ENCODE results near the gene DAPK1. TPM values are rescaled to one million over a fixed set of nuclear protein-coding genes. Genes with fewer than 3 reads are reported as not detected.
"Not testable (repeated sequence)": the region's sequence is repeated elsewhere in the genome, so short reads cannot be mapped to it uniquely, and the experiment has no call there.

The DAPK1 gene
- polyA plus RNA-seq, 1 experiment, result 5.4 TPM

DNA sequence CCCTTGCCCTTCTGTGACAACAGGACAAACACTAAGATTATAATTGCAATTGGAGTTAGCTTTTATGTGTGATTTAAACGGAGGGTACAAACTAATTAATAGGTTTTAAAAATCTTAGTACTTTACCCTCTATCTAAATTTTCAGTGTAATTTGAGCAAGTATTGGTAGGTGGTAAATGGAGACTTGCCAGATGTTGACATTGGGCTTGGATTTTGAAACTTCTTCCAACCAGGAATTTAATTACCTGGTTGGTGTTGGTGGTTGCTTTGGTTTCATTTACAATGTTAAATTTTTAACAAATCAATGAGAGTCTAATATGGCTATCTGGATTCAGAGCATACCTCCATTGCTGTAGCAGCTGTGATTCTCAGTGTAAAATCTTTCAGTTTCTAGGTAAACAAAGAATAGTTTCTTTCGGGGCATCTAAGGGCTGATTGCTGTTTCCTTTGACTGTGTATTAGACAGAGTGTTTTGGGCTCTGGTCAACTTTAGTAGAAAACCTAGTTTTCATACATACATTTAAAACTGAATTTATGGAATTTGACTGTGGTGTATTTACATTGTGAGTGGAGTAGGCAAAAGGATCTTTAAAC lies 1.9 kb downstream of the DAPK1 start:
- Histone ChIP-seq H3K36me3 (ENCODE audit: control insufficient read depth, insufficient read depth, low read length) (no peaks in the 10 kb centered on the region), H3K27me3 (ENCODE audit: control insufficient read depth, insufficient read depth, low read length) (peaks cover 10% of the 10 kb centered on the region; the same call in 1 of the 2 replicates), H3K4me3 (ENCODE audit: low read depth, low read length) (no peak overlapping the region; the same call in 1 of the 2 replicates)
- DNase-seq (ENCODE audit: low read depth), result no peak
- ChIA-PET CTCF (interaction anchor here (0.5 to 0.9 kb wide), 3 partner anchors 103 to 155 kb away, joined by 3 to 4 read pairs (median 3); no protein-coding TSS in a partner anchor), POLR2A (no interaction called here)
- TF ChIP-seq, protein P1, sequence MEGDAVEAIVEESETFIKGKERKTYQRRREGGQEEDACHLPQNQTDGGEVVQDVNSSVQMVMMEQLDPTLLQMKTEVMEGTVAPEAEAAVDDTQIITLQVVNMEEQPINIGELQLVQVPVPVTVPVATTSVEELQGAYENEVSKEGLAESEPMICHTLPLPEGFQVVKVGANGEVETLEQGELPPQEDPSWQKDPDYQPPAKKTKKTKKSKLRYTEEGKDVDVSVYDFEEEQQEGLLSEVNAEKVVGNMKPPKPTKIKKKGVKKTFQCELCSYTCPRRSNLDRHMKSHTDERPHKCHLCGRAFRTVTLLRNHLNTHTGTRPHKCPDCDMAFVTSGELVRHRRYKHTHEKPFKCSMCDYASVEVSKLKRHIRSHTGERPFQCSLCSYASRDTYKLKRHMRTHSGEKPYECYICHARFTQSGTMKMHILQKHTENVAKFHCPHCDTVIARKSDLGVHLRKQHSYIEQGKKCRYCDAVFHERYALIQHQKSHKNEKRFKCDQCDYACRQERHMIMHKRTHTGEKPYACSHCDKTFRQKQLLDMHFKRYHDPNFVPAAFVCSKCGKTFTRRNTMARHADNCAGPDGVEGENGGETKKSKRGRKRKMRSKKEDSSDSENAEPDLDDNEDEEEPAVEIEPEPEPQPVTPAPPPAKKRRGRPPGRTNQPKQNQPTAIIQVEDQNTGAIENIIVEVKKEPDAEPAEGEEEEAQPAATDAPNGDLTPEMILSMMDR (IDR thresholded peaks at IDR 0.05; ENCODE audit: insufficient read depth, low read depth, low read length), result no peak

DNA sequence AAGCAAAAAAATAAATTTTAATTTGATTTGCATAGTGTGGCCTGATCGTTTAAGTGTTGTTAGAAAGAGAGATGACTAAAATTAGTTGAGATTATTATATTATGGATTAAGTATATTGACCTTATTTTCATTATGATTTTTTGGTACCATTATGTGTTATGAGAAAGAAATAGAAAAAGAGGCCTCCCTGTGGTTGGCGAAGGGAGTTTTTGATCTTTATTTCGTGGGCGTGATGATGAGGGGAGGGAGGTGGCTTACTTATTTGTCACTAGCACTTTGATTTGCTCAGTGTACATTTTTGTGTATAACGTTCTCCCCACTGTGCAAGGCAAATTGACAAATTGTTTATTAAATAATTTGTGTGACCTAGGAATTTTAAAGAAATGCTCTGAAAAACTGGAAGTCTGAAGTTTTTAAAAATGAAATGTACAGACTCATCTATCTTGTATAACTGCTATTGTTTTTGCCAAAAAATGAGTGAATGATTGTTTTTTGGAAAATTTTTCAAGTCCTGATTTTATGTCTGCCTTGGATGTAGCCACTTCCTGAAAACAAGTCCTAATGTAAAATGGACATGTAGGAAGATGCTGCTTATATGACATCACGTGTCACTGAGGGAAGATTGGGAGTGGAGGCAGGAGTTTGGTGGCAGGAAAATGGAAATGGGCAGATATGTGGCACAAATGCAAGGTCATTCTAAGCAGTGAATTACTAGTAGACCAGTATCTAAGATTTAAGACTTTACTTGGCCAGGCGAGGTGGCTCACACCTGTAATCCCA lies 3.0 kb downstream of the DAPK1 start:
- no peaks in the 10 kb centered on the region for H3K36me3 ChIP-seq (ENCODE audit: control insufficient read depth, insufficient read depth, low read length)
- no peak overlapping the region for H3K4me3 ChIP-seq (ENCODE audit: low read depth, low read length)
- DNase-seq (ENCODE audit: low read depth), result no peak
- peaks cover 9% of the 10 kb centered on the region; the same call in 1 of the 2 replicates for H3K27me3 ChIP-seq (ENCODE audit: control insufficient read depth, insufficient read depth, low read length)
- TF ChIP-seq, protein P1 (IDR thresholded peaks at IDR 0.05; ENCODE audit: insufficient read depth, low read depth, low read length), result no peak
- POLR2A ChIA-PET, result no interaction called here
- CTCF ChIA-PET, result interaction anchor here (0.7 to 0.9 kb wide), 2 partner anchors 101 to 117 kb away, joined by 3 read pairs; no protein-coding TSS in a partner anchor

DNA sequence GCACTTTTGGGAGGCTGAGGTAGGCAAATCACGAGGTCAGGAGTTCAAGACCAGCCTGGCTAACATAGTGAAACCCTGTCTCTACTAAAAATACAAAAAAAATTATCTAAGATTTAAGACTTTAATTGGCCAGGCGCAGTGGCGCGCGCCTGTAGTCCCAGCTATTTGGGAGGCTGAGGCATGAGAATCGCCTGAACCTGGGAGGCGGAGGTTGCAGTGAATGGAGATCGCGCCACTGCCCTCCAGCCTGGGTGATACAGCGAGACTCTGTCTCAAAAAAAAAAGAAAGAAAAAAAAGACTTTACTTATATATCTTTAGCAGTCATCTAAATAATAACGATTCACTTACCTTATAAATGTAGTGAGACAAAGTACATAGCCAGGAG lies 3.6 kb downstream of the DAPK1 start:
- CTCF ChIA-PET; POLR2A ChIA-PET; H3K36me3 ChIP-seq (ENCODE audit: control insufficient read depth, insufficient read depth, low read length); DNase-seq (ENCODE audit: low read depth); H3K27me3 ChIP-seq (ENCODE audit: control insufficient read depth, insufficient read depth, low read length); H3K4me3 ChIP-seq (ENCODE audit: low read depth, low read length): not testable (repeated sequence)

DNA sequence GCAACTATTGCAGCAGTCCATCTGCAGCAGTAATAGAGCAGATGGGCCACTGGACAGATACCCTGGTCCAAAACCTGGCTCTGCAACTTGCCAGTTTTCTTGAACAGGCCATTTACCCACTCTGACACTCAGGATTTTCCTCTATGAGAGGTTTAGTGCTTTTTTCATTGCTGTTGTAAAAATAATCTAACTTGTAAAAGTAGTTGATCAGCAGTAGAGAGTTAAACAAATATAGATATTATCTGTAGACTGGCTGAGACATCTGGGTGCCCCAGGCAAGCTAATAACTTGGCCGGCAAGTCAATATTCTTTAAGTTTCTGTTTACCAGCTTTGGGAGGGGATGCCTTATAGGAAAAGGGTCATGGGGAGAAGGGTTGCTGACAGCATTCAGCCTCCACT lies 4.1 kb downstream of the DAPK1 start:
- no peaks in the 10 kb centered on the region for H3K36me3 ChIP-seq (ENCODE audit: control insufficient read depth, insufficient read depth, low read length)
- TF ChIP-seq, protein P1 (IDR thresholded peaks at IDR 0.05; ENCODE audit: insufficient read depth, low read depth, low read length), result no peak
- ChIA-PET CTCF (no interaction called here), POLR2A (no interaction called here)
- H3K27me3 ChIP-seq (ENCODE audit: control insufficient read depth, insufficient read depth, low read length), result peaks cover 6% of the 10 kb centered on the region; the same call in 1 of the 2 replicates
- no peak for DNase-seq (ENCODE audit: low read depth)
- no peak overlapping the region for H3K4me3 ChIP-seq (ENCODE audit: low read depth, low read length)

DNA sequence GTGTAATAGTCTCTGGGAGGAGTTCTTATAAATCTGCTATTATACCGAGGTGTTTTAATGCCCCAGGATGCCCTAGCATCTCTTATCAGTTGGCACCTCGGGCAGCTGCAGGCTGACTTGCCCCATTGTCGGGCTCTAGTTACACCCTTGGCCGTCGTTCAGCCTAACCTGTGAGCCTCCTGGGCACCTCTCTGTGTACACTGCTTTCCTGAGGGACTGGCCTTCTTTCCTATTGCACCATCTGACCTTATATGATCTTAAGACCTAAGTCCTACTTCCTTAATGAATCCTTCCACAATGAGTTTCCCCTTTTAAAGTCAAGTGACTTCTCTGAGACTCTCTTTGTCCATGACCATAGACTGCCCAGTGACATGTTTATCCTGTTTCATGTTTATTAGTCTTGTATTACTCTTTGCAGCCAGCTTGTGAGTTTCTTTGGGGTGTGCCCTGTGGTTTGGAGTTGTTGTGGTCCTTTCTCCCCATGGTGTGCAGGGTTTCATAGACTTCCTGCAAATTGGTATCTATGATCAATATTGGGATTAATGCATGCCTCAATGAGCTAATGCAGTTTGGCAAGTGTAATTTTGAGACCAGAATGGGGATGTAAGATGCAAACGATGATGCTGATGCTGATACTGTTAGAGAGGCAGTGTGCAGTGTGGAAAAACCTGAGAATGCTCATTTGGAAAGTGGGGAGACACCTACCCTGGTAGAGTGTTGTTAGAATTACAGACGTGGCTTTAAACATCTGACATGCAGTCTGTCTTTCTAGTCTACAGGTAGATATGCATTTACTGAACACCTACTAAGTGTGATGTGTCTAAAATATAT lies 4.9 kb downstream of the DAPK1 start:
- DNase-seq (ENCODE audit: low read depth), result no peak
- TF ChIP-seq, protein P1 (IDR thresholded peaks at IDR 0.05; ENCODE audit: insufficient read depth, low read depth, low read length), result no peak
- H3K4me3 ChIP-seq (ENCODE audit: low read depth, low read length), result no peak overlapping the region
- ChIA-PET POLR2A (no interaction called here), CTCF (no interaction called here)
- peaks cover 4% of the 10 kb centered on the region; the same call in 1 of the 2 replicates for H3K27me3 ChIP-seq (ENCODE audit: control insufficient read depth, insufficient read depth, low read length)
- no peaks in the 10 kb centered on the region for H3K36me3 ChIP-seq (ENCODE audit: control insufficient read depth, insufficient read depth, low read length)
